SKM-1 (cell line): ENCODE measurements around the gene ASB8.
"Not testable (repeated sequence)": the region's sequence is repeated elsewhere in the genome, so short reads cannot be mapped to it uniquely, and the experiment has no call there.

ENCODE experiments used
- DNase-seq: peaks from one replicate; lab custom pipeline; 2025; ENCODE audit not compliant: unreplicated experiment; lab: John Stamatoyannopoulos, UW

ASB8 gene

GRCh38 chr12:48142818-48143674, 14.3 kb downstream of the ASB8 start:
- no peak for DNase-seq

- DNase-seq = no peak
These were observed 22.3 kb downstream of the ASB8 start for GRCh38 chr12:48135027-48135426.

- DNase-seq = no peak
These were observed 24.5 kb downstream of the ASB8 start for GRCh38 chr12:48132826-48133225.

GRCh38 chr12:48131517-48131916, 25.8 kb downstream of the ASB8 start:
- DNase-seq = no peak

- DNase-seq = no peak
These were observed 27.9 kb downstream of the ASB8 start for GRCh38 chr12:48129376-48129775.

- DNase-seq = no peak
These were observed 28.5 kb downstream of the ASB8 start for GRCh38 chr12:48128800-48129199.

GRCh38 chr12:48126953-48127630, 30.2 kb downstream of the ASB8 start:
- DNase-seq = no peak

GRCh38 chr12:48125985-48126384, 31.3 kb downstream of the ASB8 start:
- no peak for DNase-seq

- not testable (repeated sequence) for DNase-seq
These were observed 31.8 kb downstream of the ASB8 start for GRCh38 chr12:48125542-48125941.

GRCh38 chr12:48123169-48123568, 34.1 kb downstream of the ASB8 start:
- no peak for DNase-seq

GRCh38 chr12:48122065-48122834, 35.1 kb downstream of the ASB8 start:
- no peak for DNase-seq

- no peak for DNase-seq
These were observed 35.8 kb downstream of the ASB8 start for GRCh38 chr12:48121522-48121921.

- DNase-seq = no peak
These were observed 37.5 kb downstream of the ASB8 start for GRCh38 chr12:48119834-48120195.

- peak; percentile 64 for DNase-seq
These were observed 38.1 kb downstream of the ASB8 start, which contains the start of gene PFKM for GRCh38 chr12:48119078-48119833. Gene PFKM, plus strand, starts transcription at chr12:48119364. Its CDS starts 3,411 bp downstream, at chr12:48122775.

- no peak for DNase-seq
These were observed 38.9 kb downstream of the ASB8 start for GRCh38 chr12:48118284-48118871.

- no peak for DNase-seq
These were observed 41.4 kb downstream of the ASB8 start for GRCh38 chr12:48115957-48116356.

- DNase-seq = not testable (repeated sequence)
These were observed 46.0 kb downstream of the ASB8 start for GRCh38 chr12:48111312-48111693.

GRCh38 chr12:48110691-48111311, 46.5 kb downstream of the ASB8 start:
- no peak for DNase-seq

GRCh38 chr12:48109424-48109823, 47.9 kb downstream of the ASB8 start:
- DNase-seq = no peak
